ENCODE results near the gene TBL1X.
A peak's percentile ranks its signal among the peaks of the same experiment; 100 is the strongest.
"Not testable (repeated sequence)": the region's sequence is repeated elsewhere in the genome, so short reads cannot be mapped to it uniquely, and the experiment has no call there.

Gene TBL1X

DNA sequence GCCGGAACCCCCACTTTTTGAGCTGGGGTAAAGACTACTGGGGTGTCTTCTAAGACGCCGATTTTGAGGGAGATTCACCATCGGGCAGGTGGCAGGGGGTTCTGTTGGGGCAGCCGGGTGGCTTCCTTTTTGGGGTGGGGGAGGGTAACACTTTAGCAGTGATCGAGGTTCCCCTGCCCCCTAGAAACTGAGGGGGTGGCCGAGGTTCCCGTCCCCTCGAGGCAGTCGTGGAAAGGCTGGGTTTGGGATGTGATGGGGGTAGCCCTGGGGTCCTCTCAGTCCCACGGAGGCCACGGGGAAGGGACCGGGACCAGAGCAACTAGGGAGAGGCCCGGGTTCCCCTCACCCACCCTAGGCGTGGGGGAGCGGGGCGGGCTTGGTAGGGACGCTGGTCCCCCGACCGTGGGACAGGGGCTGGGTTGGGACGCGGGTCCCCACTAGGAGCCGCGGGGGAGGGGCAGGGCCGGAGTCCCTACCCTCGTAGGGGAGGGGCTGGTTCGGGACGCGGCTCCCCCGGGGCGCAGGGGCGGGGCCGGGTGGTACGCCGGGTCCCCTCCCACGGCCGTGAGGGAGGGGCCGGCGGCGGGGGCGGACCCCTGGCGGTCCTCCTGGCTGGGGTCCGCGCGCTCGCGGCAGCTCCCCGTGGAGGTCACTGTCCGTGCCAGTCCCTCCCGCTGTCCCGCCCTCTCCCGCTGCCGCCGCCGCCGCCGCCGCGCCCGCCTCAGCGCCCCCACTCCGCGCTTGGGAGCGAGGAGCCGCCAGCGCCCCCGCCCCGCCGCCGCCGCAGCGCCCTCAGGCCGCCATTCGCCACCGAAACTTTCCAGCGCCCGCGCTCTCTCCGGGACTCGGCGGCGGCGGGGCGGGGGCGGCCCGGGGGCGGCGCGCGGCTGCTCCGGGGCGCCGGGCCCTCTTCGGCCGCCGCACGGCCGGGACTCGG, at the start of gene TBL1X:
TSS of gene TBL1X (plus strand) at position 624 of the 937 bp plus-strand sequence. CDS start 188,529 bp downstream, outside the sequence.
- peak in 2 of 3 donors; percentile 20 to 42 for DNase-seq (ENCODE audit: low read depth in 2 of 3, low spot score in 1 of 3)

DNA sequence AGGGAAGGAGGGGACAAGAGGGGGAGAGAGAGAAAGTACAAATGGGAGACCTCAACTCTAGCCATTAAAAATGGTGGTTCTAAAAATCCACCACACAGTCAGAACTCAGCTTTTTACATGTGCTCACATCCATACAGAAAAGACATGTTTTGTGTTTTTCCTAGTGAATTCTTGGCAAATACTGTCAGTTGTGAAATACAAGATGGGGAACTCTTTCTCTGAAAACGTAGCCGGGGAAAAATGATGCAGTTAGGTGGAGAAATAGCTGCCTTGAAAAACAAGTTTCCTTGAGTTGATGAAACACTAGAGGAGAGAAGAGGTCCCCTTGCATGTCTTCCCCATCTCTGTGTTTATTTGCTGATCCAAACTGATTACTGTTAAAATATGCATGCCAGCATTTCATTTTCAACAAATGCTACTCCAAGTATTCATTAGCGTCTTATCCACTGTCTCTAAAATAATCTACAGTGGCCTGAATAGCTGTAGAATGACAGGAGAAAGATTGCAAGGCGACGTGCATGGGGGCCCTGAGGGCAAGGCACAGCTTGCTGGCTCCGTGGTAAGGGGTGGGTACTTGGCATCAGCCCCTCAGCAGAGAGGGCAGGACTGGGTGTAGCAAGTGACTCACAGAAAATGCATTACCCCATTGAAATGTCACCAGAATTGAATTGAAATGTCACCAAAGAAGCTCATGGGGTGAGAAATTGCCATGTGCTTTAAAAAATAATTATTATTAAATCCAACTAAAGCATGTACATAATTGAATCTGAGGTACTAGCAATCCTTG, 48.1 kb upstream of the TBL1X start:
- no peak for DNase-seq (ENCODE audit: low read depth in 2 of 3, low spot score in 1 of 3)

DNA sequence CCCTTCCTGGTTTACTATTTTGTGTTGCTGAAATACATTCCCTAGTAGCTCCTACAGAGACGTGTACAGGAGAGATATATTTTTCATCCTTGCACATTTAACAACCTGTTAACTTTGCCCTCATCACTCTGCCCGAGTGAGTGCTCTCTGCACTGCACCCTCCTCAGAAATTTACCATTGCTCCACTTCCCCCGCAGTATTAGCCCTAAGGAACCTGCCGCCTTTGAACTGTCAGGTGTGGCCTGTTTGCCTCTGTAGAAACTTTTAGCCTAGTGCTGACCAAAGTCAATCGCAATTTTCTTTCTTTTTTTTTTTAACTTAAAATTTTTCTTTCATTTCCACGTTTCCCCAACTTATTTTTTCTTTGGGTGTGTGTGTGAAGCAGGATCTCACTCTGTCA, 46.6 kb upstream of the TBL1X start:
- no peak for DNase-seq (ENCODE audit: low read depth in 2 of 3, low spot score in 1 of 3)

GRCh38 chrX:9420275-9421265, 44.3 kb upstream of the TBL1X start:
- DNase-seq (ENCODE audit: low read depth in 2 of 3, low spot score in 1 of 3), result no peak

- DNase-seq (ENCODE audit: low read depth in 2 of 3, low spot score in 1 of 3), result no peak
These were observed 35.1 kb upstream of the TBL1X start for GRCh38 chrX:9429767-9430166.

- DNase-seq (ENCODE audit: low read depth in 2 of 3, low spot score in 1 of 3), result no peak
These were observed 34.4 kb upstream of the TBL1X start for GRCh38 chrX:9430346-9430921.

GRCh38 chrX:9431281-9431680, 33.6 kb upstream of the TBL1X start:
- no peak for DNase-seq (ENCODE audit: low read depth in 2 of 3, low spot score in 1 of 3)

- no peak for DNase-seq (ENCODE audit: low read depth in 2 of 3, low spot score in 1 of 3)
These were observed 31.3 kb upstream of the TBL1X start for GRCh38 chrX:9433596-9433995.

DNA sequence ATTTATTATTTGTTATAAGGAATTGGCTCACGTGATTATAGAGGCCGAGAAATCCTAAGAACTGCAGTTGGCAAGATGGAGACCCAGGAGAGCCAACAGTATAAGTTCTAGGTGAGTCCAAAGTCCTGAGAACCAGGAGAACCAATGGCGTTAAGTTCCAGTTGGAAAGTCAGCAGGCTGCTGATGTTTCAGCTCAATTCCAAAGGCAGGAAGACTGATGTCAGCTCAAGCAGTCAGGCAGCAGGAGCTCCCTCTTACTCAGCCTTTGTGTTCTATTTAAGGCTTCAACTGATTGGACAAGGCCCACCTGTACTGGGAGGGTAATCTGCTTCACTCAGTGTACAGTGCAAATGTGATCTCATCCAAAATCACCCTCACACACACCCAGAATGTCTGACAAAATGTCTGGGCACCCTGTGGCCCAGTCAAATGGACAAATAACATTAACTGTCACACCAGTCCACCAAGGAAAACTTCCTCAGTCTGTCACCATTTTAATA, 30.8 kb upstream of the TBL1X start:
- DNase-seq (ENCODE audit: low read depth in 2 of 3, low spot score in 1 of 3), result no peak

- not testable (repeated sequence) for DNase-seq (ENCODE audit: low read depth in 2 of 3, low spot score in 1 of 3)
These were observed 29.8 kb upstream of the TBL1X start for GRCh38 chrX:9435086-9435485.

- no peak for DNase-seq (ENCODE audit: low read depth in 2 of 3, low spot score in 1 of 3)
These were observed 28.0 kb upstream of the TBL1X start for GRCh38 chrX:9436812-9437211.

DNA sequence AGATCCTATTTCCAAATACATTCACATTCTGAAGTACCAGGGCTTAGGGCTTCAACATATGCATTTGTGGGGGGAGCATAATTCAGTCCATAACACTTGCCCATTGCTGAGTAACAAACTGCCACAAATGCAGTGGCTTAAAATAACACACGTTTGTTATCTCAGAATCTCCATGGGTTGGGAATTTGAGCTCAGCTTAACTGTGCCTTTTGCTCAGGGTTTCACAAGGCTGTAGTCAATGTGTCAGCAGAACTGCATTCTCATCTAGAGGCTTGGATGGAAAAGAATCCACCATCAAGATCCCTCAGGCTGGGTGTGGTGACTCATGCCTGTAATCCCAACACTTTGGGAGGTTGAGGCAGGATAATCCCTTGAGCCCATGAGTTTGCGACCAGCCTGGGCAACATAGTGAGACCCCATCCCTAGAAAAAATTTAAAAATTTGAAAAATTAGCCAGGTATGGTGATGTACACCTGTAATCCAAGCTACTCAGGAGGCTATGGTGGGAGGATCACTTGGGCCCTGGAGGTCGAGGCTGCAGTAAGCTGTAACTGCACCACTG, 25.8 kb upstream of the TBL1X start:
- DNase-seq (ENCODE audit: low read depth in 2 of 3, low spot score in 1 of 3), result no peak

- DNase-seq (ENCODE audit: low read depth in 2 of 3, low spot score in 1 of 3), result no peak
These were observed 24.6 kb upstream of the TBL1X start for GRCh38 chrX:9440116-9440844.

DNA sequence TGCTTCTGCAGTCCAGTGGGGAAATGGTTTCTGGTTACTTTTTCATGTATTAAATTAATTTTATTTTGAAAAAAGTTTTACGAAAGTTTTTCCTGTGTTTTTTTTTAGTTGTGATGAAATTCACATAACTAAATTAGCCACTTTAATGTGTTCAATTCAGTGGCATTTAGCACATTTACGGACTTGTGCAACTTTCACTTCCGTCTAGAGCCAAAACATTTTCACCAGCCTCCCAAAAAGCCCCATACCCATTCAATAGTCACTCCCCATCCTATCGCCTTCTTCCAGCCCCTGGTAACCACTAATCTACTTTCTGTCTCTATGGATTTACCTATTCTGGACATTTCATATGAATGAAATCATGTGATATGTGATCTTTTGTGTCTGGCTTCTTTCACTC, 22.8 kb upstream of the TBL1X start:
- DNase-seq (ENCODE audit: low read depth in 2 of 3, low spot score in 1 of 3), result no peak

- DNase-seq (ENCODE audit: low read depth in 2 of 3, low spot score in 1 of 3), result no peak
These were observed 21.5 kb upstream of the TBL1X start for GRCh38 chrX:9443327-9443726.

- no peak for DNase-seq (ENCODE audit: low read depth in 2 of 3, low spot score in 1 of 3)
These were observed 17.0 kb upstream of the TBL1X start for GRCh38 chrX:9447906-9448305.

GRCh38 chrX:9456250-9457074, 8.4 kb upstream of the TBL1X start:
- DNase-seq (ENCODE audit: low read depth in 2 of 3, low spot score in 1 of 3), result peak in 1 of 3 donors; percentile 16

DNA sequence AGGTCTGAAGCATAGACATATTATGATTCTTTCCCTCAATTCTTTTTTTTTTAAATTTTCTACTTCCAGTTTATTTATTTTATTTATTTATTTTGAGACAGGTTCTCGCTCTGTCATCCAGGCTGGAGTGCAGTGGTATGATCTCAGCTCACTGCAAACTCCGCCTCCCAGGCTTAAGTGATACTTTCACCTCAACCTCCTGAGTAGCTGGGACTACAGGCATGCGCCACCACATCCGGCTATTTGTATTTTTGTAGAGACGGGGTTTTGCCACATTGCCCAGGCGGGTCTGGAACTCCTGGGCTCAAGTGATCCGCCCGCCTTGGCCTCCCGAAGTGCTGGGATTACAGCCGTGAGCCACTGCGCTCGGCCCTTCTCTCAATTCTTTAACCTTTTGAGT, 6.8 kb upstream of the TBL1X start:
- not testable (repeated sequence) for DNase-seq (ENCODE audit: low read depth in 2 of 3, low spot score in 1 of 3)

Data from stimulated activated CD4-positive, alpha-beta T cell treated with anti-CD3 and anti-CD28 coated beads, Interleukin-12 subunit alpha, Interleukin-12 subunit beta, amount 100 ng/mL, for 48 hours (primary cell).